ENCODE measurements around the gene STX1A.

The STX1A gene

GRCh38 chr7:73652541-73652949 lies 66.9 kb downstream of the STX1A start:
- H3K4me3 ChIP-seq (ENCODE audit: control insufficient read depth, low read depth, low read length): no peak overlapping the region
- DNase-seq (ENCODE audit: low read depth): no peak
- TF ChIP-seq CTCF (conservative IDR thresholded peaks at IDR 0.05; ENCODE audit: control insufficient read depth, insufficient read depth, low read depth, low read length): no peak

GRCh38 chr7:73650524-73650923 lies 68.9 kb downstream of the STX1A start:
- no peak for TF ChIP-seq CTCF (conservative IDR thresholded peaks at IDR 0.05; ENCODE audit: control insufficient read depth, insufficient read depth, low read depth, low read length)

GRCh38 chr7:73649576-73649975 lies 69.9 kb downstream of the STX1A start:
- no peak for DNase-seq (ENCODE audit: low read depth)
- no peak for TF ChIP-seq CTCF (conservative IDR thresholded peaks at IDR 0.05; ENCODE audit: control insufficient read depth, insufficient read depth, low read depth, low read length)
- H3K4me3 ChIP-seq (ENCODE audit: control insufficient read depth, low read depth, low read length): no peak overlapping the region

More at GRCh38 chr7:73650524-73650923, 68.9 kb downstream of the STX1A start:
- DNase-seq (ENCODE audit: low read depth): no peak
- no peak overlapping the region for H3K4me3 ChIP-seq (ENCODE audit: control insufficient read depth, low read depth, low read length)

Data from fibroblast of mammary gland (primary cell).